Measurements from ENCODE around the gene HBEGF.

Gene HBEGF

GRCh38 chr5:140337880-140338279 is 8.5 kb downstream of the HBEGF start:
- TF ChIP-seq, protein P1, sequence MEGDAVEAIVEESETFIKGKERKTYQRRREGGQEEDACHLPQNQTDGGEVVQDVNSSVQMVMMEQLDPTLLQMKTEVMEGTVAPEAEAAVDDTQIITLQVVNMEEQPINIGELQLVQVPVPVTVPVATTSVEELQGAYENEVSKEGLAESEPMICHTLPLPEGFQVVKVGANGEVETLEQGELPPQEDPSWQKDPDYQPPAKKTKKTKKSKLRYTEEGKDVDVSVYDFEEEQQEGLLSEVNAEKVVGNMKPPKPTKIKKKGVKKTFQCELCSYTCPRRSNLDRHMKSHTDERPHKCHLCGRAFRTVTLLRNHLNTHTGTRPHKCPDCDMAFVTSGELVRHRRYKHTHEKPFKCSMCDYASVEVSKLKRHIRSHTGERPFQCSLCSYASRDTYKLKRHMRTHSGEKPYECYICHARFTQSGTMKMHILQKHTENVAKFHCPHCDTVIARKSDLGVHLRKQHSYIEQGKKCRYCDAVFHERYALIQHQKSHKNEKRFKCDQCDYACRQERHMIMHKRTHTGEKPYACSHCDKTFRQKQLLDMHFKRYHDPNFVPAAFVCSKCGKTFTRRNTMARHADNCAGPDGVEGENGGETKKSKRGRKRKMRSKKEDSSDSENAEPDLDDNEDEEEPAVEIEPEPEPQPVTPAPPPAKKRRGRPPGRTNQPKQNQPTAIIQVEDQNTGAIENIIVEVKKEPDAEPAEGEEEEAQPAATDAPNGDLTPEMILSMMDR (IDR thresholded peaks at IDR 0.05; ENCODE audit: low read depth, low read length), result no peak
- DNase-seq (ENCODE audit: extremely low read depth, low read depth), result no peak

- TF ChIP-seq, protein P1 (IDR thresholded peaks at IDR 0.05; ENCODE audit: low read depth, low read length), result no peak
- DNase-seq (ENCODE audit: extremely low read depth, low read depth), result no peak
Measured at GRCh38 chr5:140336388-140336787, 10.0 kb downstream of the HBEGF start.

DNA sequence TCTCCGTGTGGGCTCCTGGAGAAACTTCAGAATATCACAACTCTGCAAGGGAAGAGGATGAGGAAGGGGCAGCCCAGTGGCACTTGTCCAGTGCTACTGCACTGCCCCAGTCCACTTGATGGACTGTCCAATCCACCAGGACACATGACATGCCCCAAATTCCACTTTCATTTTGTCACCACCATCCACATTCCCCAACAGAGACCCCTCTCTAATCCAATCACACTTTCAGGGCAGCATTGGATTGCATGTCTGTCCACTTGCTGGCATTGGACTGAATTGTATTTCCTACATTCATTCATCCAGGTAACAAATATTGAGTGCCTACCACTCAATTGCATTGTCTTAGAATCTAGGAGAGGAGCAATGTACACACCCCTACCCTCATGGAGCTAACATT is 14.8 kb downstream of the HBEGF start:
- TF ChIP-seq, protein P1 (IDR thresholded peaks at IDR 0.05; ENCODE audit: low read depth, low read length), result no peak

DNA sequence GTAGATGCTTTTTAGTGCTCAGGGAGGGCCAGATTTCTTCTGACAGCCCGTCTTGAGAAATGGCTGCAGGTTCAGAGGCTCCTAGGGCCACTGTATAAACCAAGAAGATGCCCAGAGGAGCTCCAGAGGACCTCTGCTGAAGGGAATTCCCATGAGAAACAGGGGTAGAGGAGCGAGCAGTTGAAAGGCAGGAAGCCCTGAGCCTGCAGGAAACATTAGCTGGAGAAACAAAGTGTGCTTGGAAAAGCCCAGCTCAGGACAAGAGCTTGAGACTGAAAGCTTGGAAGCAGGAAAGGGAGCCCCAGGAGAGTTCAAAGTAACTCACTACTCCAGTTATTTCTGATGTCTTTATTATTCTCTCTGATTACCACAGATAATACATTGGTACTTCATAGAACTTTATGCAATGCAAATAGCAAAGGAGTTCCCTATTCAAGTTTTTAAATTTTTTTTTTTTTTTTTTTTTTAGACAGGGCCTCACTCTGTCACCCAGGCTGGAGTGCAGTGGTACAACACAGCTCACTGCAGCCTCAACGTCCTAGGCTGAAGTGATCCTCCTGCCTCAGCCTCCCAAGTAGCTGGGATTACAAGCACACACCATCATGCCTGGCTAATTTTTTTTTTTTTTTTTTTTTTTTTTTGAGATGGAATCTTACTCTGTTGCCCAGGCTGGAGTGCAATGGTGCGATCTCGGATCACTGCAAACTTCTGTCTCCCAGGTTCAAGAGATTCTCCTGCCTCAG is 16.5 kb downstream of the HBEGF start:
- TF ChIP-seq, protein P1 (IDR thresholded peaks at IDR 0.05; ENCODE audit: low read depth, low read length), result no peak
- DNase-seq (ENCODE audit: extremely low read depth, low read depth), result no peak

More for the DNA sequence above, 14.8 kb downstream of the HBEGF start:
- DNase-seq (ENCODE audit: extremely low read depth, low read depth), result no peak

DNA sequence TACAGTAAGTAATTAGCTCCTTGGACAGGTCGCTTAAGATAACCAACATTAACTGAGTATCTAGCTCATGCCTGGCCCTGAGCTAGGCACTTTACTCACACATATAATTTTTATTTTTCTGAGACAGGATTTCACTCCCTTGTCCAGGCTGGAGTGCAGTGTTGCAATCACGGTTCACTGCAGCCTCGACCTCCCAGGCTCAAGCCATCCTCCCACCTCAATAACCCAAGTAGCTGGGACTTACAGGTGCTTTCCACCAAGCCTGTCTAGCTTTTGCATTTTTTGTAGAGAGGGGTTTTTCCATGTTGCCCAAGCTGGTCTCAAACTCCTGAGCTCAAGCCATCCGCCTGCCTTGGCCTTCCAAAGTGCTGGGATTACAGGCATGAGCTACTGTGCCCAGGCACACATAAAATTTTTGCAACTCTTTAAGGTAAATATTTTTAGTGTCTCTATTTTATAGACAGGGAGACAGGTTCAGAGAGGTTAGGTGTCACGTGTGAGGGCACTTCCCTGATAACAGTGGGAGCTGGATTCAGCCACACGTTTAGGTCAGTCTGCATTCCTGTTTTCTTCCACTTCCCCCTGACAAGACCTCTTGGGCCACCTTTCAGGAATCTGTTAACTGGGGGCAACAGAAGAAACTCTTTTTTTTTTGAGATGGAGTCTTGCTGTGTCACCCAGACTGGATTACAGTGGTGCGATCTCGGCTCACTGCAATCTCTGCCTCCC is 18.2 kb downstream of the HBEGF start:
- no peak for DNase-seq (ENCODE audit: extremely low read depth, low read depth)
- TF ChIP-seq, protein P1 (IDR thresholded peaks at IDR 0.05; ENCODE audit: low read depth, low read length), result no peak

- DNase-seq (ENCODE audit: extremely low read depth, low read depth), result no peak
Measured at GRCh38 chr5:140327589-140327988, 18.8 kb downstream of the HBEGF start.

More at GRCh38 chr5:140327589-140327988, 18.8 kb downstream of the HBEGF start:
- TF ChIP-seq, protein P1 (IDR thresholded peaks at IDR 0.05; ENCODE audit: low read depth, low read length), result no peak

Measured in AG09319 (cell line).